HCT116 (cell line): ENCODE data around the gene THSD7B. TPM values are rescaled to one million over a fixed set of nuclear protein-coding genes. Genes with fewer than 3 reads are reported as not detected.

Experiments used
- ATAC-seq: fragments of 200-7000 bp; cut with Tn5 transposase; 2 replicates; pipeline ENCODE4 v1.9.1; 2020; ENCODE audit warnings: mild to moderate bottlenecking, moderate library complexity
- BruUV-seq: library from RNA; stranded (reverse); fragments of 400-500 nt; replicated peaks from 2 replicates; lab custom pipeline; 2021; lab: Mats Ljungman, UMichigan
- CTCF ChIA-PET: fragments of 300-600 bp; sonication (Branson Sonifier 250); formaldehyde crosslinking; loops from one replicate; lab custom pipeline; 2021; ENCODE audit warnings: antibody characterized with exemption; lab: Charles Lee
- POLR2A ChIA-PET: fragments of 300-600, 350-600 bp; sonication (Branson Sonifier 250); formaldehyde crosslinking; loops from one replicate; lab custom pipeline; 2021; ENCODE audit warnings: antibody characterized with exemption; lab: Charles Lee
- RAD21 ChIA-PET, 2 experiments: fragments of 300-600 bp; sonication (Branson Sonifier 250); formaldehyde crosslinking; loops; one replicate each; lab custom pipeline; 2023; ENCODE audit warnings: low total read pairs in 2 of 2; ENCODE audit not compliant: uncharacterized antibody in 2 of 2, unreplicated experiment in 2 of 2, low non-redundant PET in 1 of 2; lab: Charles Lee
- DNase-seq: peaks from one replicate; pipeline ENCODE4 v3.0.0-alpha.2; 2010; ENCODE audit warnings: low read depth, low spot score
- H2AFZ ChIP-seq: fragments of 200-600 bp; shearing (Covaris generic), sonication (generic); 2 replicates; pipeline ENCODE4 v1.6.1; 2017; ENCODE audit warnings: low read depth, mixed run types, mixed read lengths, antibody characterized with exemption, low read length; ENCODE audit not compliant: poor library complexity, severe bottlenecking
- H3K27ac ChIP-seq: 2 replicates; pipeline ENCODE4 v1.5.1; 2012; ENCODE audit warnings: low read depth, low read length
- H3K27me3 ChIP-seq: fragments of 200-600 bp; sonication (generic); 2 replicates; pipeline ENCODE4 v1.6.1; 2016; ENCODE audit warnings: mixed run types, low read length, mixed read lengths; ENCODE audit not compliant: insufficient read depth
- H3K36me3 ChIP-seq, 2 experiments: fragments of 200-500 bp in 1 of 2; fragments of 200-600 bp in 1 of 2; sonication (Bioruptor generic) in 1 of 2; sonication (generic) in 1 of 2; 2 replicates each; pipeline versions ENCODE4 v1.5.1 to v1.6.1; 2014 to 2016; ENCODE audit warnings: low read length in 2 of 2, inconsistent platforms in 1 of 2, mixed read lengths in 1 of 2, mixed run types in 1 of 2; ENCODE audit not compliant: insufficient read depth in 2 of 2, control insufficient read depth in 1 of 2
- H3K4me1 ChIP-seq, 2 experiments: fragments of 200-600 bp in 1 of 2; sonication (generic) in 1 of 2; 2 replicates each; pipeline versions ENCODE4 v1.5.1 to v1.6.1; 2012 to 2017; ENCODE audit warnings: low read length in 2 of 2, inconsistent platforms in 1 of 2, mild to moderate bottlenecking in 1 of 2, mixed read lengths in 1 of 2, mixed run types in 1 of 2, moderate library complexity in 1 of 2; ENCODE audit not compliant: insufficient read depth in 2 of 2, control insufficient read depth in 1 of 2
- H3K4me2 ChIP-seq: fragments of 200-600 bp; sonication (generic); 2 replicates; pipeline ENCODE4 v1.6.1; 2017; ENCODE audit warnings: mixed run types, low read length, mixed read lengths
- H3K4me3 ChIP-seq, 2 experiments: fragments of 200-600 bp in 1 of 2; sonication (generic) in 1 of 2; replicated peaks in 1 of 2; 2 replicates each; pipeline ENCODE4 v1.5.1; 2011 to 2016; ENCODE audit warnings: low read length in 2 of 2, control low read depth in 1 of 2, low read depth in 1 of 2, mild to moderate bottlenecking in 1 of 2, mixed read lengths in 1 of 2, mixed run types in 1 of 2
- H3K79me2 ChIP-seq: fragments of 200-600 bp; sonication (generic); 2 replicates; pipeline ENCODE4 v1.6.1; 2017; ENCODE audit warnings: mild to moderate bottlenecking, mixed run types, low read length, moderate library complexity, mixed read lengths; ENCODE audit not compliant: insufficient read depth
- H3K9ac ChIP-seq: fragments of 200-600 bp; sonication (generic); 2 replicates; pipeline ENCODE4 v1.6.1; 2016; ENCODE audit warnings: low read length, mixed read lengths
- H3K9me2 ChIP-seq: fragments of 200-600 bp; sonication (generic), shearing (Covaris generic); 2 replicates; pipeline ENCODE4 v1.6.1; 2017; ENCODE audit warnings: mixed run types, mild to moderate bottlenecking, moderate library complexity; ENCODE audit not compliant: insufficient read depth
- H3K9me3 ChIP-seq, 2 experiments: fragments of 200-500 bp in 1 of 2; fragments of 200-600 bp in 1 of 2; sonication (Bioruptor generic) in 1 of 2; sonication (generic) in 1 of 2; 2 replicates each; pipeline ENCODE4 v1.6.1; 2014 to 2017; ENCODE audit warnings: low read length in 2 of 2, mixed read lengths in 2 of 2, inconsistent platforms in 1 of 2, low read depth in 1 of 2, mild to moderate bottlenecking in 1 of 2, mixed run types in 1 of 2, moderate library complexity in 1 of 2; ENCODE audit not compliant: control insufficient read depth in 1 of 2, insufficient read depth in 1 of 2
- H4K20me1 ChIP-seq: fragments of 200-600 bp; sonication (generic), shearing (Covaris generic); 2 replicates; pipeline ENCODE4 v1.6.1; 2017; ENCODE audit warnings: mixed run types, mild to moderate bottlenecking, moderate library complexity; ENCODE audit not compliant: insufficient read depth
- ATF3 ChIP-seq: IDR thresholded peaks from 2 replicates; pipeline ENCODE4 v1.6.1; 2012
- CTCF ChIP-seq, 3 experiments: fragments of 200-600 bp in 1 of 3; sonication (generic) in 1 of 3; IDR thresholded peaks in 2 of 3; conservative IDR thresholded peaks in 1 of 3; 2 replicates each; pipeline ENCODE4 v1.5.1; 2012 to 2017; ENCODE audit warnings: low read depth in 2 of 3, low read length in 2 of 3, antibody characterized with exemption in 1 of 3, borderline replicate concordance in 1 of 3, control low read depth in 1 of 3, mild to moderate bottlenecking in 1 of 3, mixed read lengths in 1 of 3, mixed run types in 1 of 3, moderate library complexity in 1 of 3; ENCODE audit not compliant: insufficient read depth in 1 of 3
- JUND ChIP-seq: IDR thresholded peaks from 2 replicates; pipeline ENCODE4 v1.6.1; 2012
- MAX ChIP-seq: IDR thresholded peaks from 2 replicates; pipeline ENCODE4 v1.6.1; 2012
- REST ChIP-seq: IDR thresholded peaks from 2 replicates; pipeline ENCODE4 v1.6.1; 2012; ENCODE audit warnings: low read depth
- SIN3A ChIP-seq: IDR thresholded peaks from 2 replicates; pipeline ENCODE4 v1.6.1; 2012; ENCODE audit warnings: low read depth
- SRF ChIP-seq: IDR thresholded peaks from 2 replicates; pipeline ENCODE4 v1.6.1; 2012; ENCODE audit warnings: low read depth
- TCF7L2 ChIP-seq: IDR thresholded peaks from 2 replicates; pipeline ENCODE4 v1.7.0; 2011; ENCODE audit warnings: borderline replicate concordance, inconsistent platforms; ENCODE audit not compliant: insufficient read depth, insufficient read length; ENCODE audit errors: extremely low read depth
- YY1 ChIP-seq: IDR thresholded peaks from 2 replicates; pipeline ENCODE4 v1.6.1; 2011; ENCODE audit warnings: low read length, low read depth, moderate library complexity, mild to moderate bottlenecking; ENCODE audit not compliant: insufficient replicate concordance; ENCODE audit errors: extremely low read depth
- ZFX ChIP-seq: fragments of 450-650 bp; IDR thresholded peaks from 2 replicates; pipeline ENCODE4 v1.6.1; 2017
- ZNF274 ChIP-seq: fragments of 200-500 bp; sonication (Bioruptor generic); IDR thresholded peaks from 2 replicates; pipeline ENCODE4 v1.6.1; 2014; ENCODE audit warnings: mild to moderate bottlenecking, low read depth, low read length, inconsistent platforms
- intact Hi-C: fragments of 100-400 bp; cut with micrococcal nuclease; formaldehyde crosslinking; loops from 2 replicates; pipeline ENCODE4 v1.10.0; 2022
- total RNA-seq: library from RNA; stranded (reverse); gene quantifications from one replicate; pipeline ENCODE4 v1.2.1, GENCODE V29; 2021; ENCODE audit not compliant: unreplicated experiment

The THSD7B gene
- total RNA-seq, 1 experiment from 2014 or later: not detected

GRCh38 chr2:136844546-136844945 lies 79.2 kb downstream of the THSD7B start:
- no TSS peak for BruUV-seq
- intact Hi-C loops: no loop called here
- no peak overlapping the region for H2AFZ ChIP-seq
- POLR2A ChIA-PET: no interaction called here
- no peaks in the 10 kb centered on the region for H3K4me1 ChIP-seq
- CTCF ChIA-PET: no interaction called here
- no peak overlapping the region for H3K27ac ChIP-seq
- H3K4me3 ChIP-seq: no peak overlapping the region
- H3K4me2 ChIP-seq: no peak overlapping the region
- DNase-seq (no peak), ATAC-seq (no peak)
- no peaks in the 10 kb centered on the region for H3K36me3 ChIP-seq
- H3K9me2 ChIP-seq: no peaks in the 10 kb centered on the region
- no peaks in the 10 kb centered on the region for H3K79me2 ChIP-seq
- H4K20me1 ChIP-seq: no peaks in the 10 kb centered on the region
- H3K27me3 ChIP-seq: no peaks in the 10 kb centered on the region
- RAD21 ChIA-PET: no interaction called here
- H3K9ac ChIP-seq: no peak overlapping the region
- no peaks in the 10 kb centered on the region; a peak in 1 of 4 replicates for H3K9me3 ChIP-seq
- TF ChIP-seq SIN3A (no peak), CTCF (IDR thresholded peaks at IDR 0.05 in 2 of 3, conservative IDR thresholded peaks at IDR 0.05 in 1 of 3; ENCODE audit: borderline replicate concordance in 1 of 3, insufficient read depth in 1 of 3, low read depth in 2 of 3, low read length in 2 of 3) (no peak)

GRCh38 chr2:136858656-136859055 lies 93.3 kb downstream of the THSD7B start:
- H3K9me3 ChIP-seq: peaks cover 5 to 8% of the 10 kb centered on the region in 2 experiments; a peak in 2 of 4 replicates
- intact Hi-C loops: no loop called here
- ChIA-PET POLR2A (no interaction called here), RAD21 (no interaction called here), CTCF (no interaction called here)
- ATAC-seq (no peak), DNase-seq (no peak)
- no peak overlapping the region for H3K4me2 ChIP-seq
- no peaks in the 10 kb centered on the region for H3K4me1 ChIP-seq
- H3K4me3 ChIP-seq: no peak overlapping the region
- H4K20me1 ChIP-seq: no peaks in the 10 kb centered on the region
- no peaks in the 10 kb centered on the region for H3K36me3 ChIP-seq
- H2AFZ ChIP-seq: no peak overlapping the region
- no peak overlapping the region for H3K9ac ChIP-seq
- no peaks in the 10 kb centered on the region for H3K27me3 ChIP-seq
- H3K9me2 ChIP-seq: no peaks in the 10 kb centered on the region
- no TSS peak for BruUV-seq
- no peak overlapping the region for H3K27ac ChIP-seq
- H3K79me2 ChIP-seq: no peaks in the 10 kb centered on the region
- TF ChIP-seq CTCF (IDR thresholded peaks at IDR 0.05 in 2 of 3, conservative IDR thresholded peaks at IDR 0.05 in 1 of 3; ENCODE audit: borderline replicate concordance in 1 of 3, insufficient read depth in 1 of 3, low read depth in 2 of 3, low read length in 2 of 3) (no peak), ZNF274 (no peak), REST (no peak), YY1 (no peak), ATF3 (no peak), SIN3A (no peak), ZFX (no peak), TCF7L2 (no peak), MAX (no peak), SRF (no peak), JUND (no peak)
